ENCODE data around the gene NFIA.
"Not testable (repeated sequence)": the region's sequence is repeated elsewhere in the genome, so short reads cannot be mapped to it uniquely, and the experiment has no call there.

GRCh38 chr1:61075833-61076232, 6.5 kb upstream of the NFIA start:
- TF ChIP-seq CTCF (IDR thresholded peaks at IDR 0.05); EZH2 (IDR thresholded peaks at IDR 0.05; ENCODE audit: borderline replicate concordance, insufficient read depth, low read depth, low read length, poor library complexity, severe bottlenecking): not testable (repeated sequence)

Data from B cell (primary cell).